Activated CD4-positive, alpha-beta T cell treated with anti-CD3 and anti-CD28 coated beads, Interleukin-2, Interleukin-6, amounts not matched to agents 100 ng/mL and 50 ng/mL, durations not matched to agents 16 hours and 8 hours (primary cell): ENCODE results near the gene KRTAP10-2.
"Not testable (repeated sequence)": the region's sequence is repeated elsewhere in the genome, so short reads cannot be mapped to it uniquely, and the experiment has no call there.

Experiments used
- DNase-seq: peaks from one replicate; pipeline ENCODE4 v3.0.0-alpha.2; 2020

The KRTAP10-2 gene

GRCh38 chr21:44566403-44566802 is 15.1 kb upstream of the KRTAP10-2 start:
- no peak for DNase-seq

GRCh38 chr21:44564886-44565598 is 13.7 kb upstream of the KRTAP10-2 start:
- no peak for DNase-seq

- DNase-seq: no peak
Measured at GRCh38 chr21:44564099-44564498, 12.8 kb upstream of the KRTAP10-2 start.

- no peak for DNase-seq
Measured at GRCh38 chr21:44558695-44559094, 7.4 kb upstream of the KRTAP10-2 start, which contains the start of gene KRTAP10-3. TSS of gene KRTAP10-3 (minus strand) at chr21:44558795. CDS start at chr21:44558715, 80 bp downstream.

- DNase-seq: not testable (repeated sequence)
Measured at GRCh38 chr21:44558329-44558675, 7.0 kb upstream of the KRTAP10-2 start.

GRCh38 chr21:44557491-44558328 is 6.4 kb upstream of the KRTAP10-2 start:
- DNase-seq: no peak

- no peak for DNase-seq
Measured at GRCh38 chr21:44556879-44557278, 5.6 kb upstream of the KRTAP10-2 start.

- no peak for DNase-seq
Measured at GRCh38 chr21:44555200-44555875, 4.0 kb upstream of the KRTAP10-2 start.

- DNase-seq: no peak
Measured at GRCh38 chr21:44552681-44553080, 1.4 kb upstream of the KRTAP10-2 start.

- DNase-seq: no peak
Measured at GRCh38 chr21:44552136-44552535, 831 bp upstream of the KRTAP10-2 start.

- no peak for DNase-seq
Measured at GRCh38 chr21:44550807-44551206, 498 bp downstream of the KRTAP10-2 start.

GRCh38 chr21:44550285-44550684 is 1.0 kb downstream of the KRTAP10-2 start:
- not testable (repeated sequence) for DNase-seq

GRCh38 chr21:44549525-44550211 is 1.6 kb downstream of the KRTAP10-2 start:
- DNase-seq: no peak

GRCh38 chr21:44548922-44549321 is 2.4 kb downstream of the KRTAP10-2 start:
- no peak for DNase-seq

- DNase-seq: no peak
Measured at GRCh38 chr21:44548381-44548780, 2.9 kb downstream of the KRTAP10-2 start.

GRCh38 chr21:44547656-44548331 is 3.5 kb downstream of the KRTAP10-2 start:
- DNase-seq: peak; percentile 13

- DNase-seq: no peak
Measured at GRCh38 chr21:44544566-44544965, 6.7 kb downstream of the KRTAP10-2 start.

- DNase-seq: no peak
Measured at GRCh38 chr21:44542716-44543115, 8.6 kb downstream of the KRTAP10-2 start.

GRCh38 chr21:44540741-44541288 is 10.5 kb downstream of the KRTAP10-2 start:
- DNase-seq: no peak

- DNase-seq: no peak
Measured at GRCh38 chr21:44539991-44540666, 11.2 kb downstream of the KRTAP10-2 start, which contains the start of gene KRTAP10-1. TSS of gene KRTAP10-1 (minus strand) at chr21:44540195. CDS start at chr21:44540150, 45 bp downstream.

GRCh38 chr21:44539046-44539445 is 12.3 kb downstream of the KRTAP10-2 start:
- no peak for DNase-seq
